Liver (tissue), 3 donors: ENCODE results near the gene PLXND1.

Experiments used
- EGR1 ChIP-seq, 2 donors: IDR thresholded peaks; 2 replicates each; pipeline ENCODE4 v1.6.1; 2016 to 2018; ENCODE audit warnings: antibody characterized with exemption in 2 of 2, low read depth in 2 of 2
- GABPA ChIP-seq, 2 donors: IDR thresholded peaks in 1 of 2; conservative IDR thresholded peaks in 1 of 2; 2 replicates each; pipeline ENCODE4 v1.6.1; 2016; ENCODE audit warnings: antibody characterized with exemption in 2 of 2, mild to moderate bottlenecking in 1 of 2, moderate library complexity in 1 of 2
- HNF4A ChIP-seq, 2 donors: conservative IDR thresholded peaks; 2 replicates each; pipeline ENCODE4 v1.6.1; 2016; ENCODE audit warnings: antibody characterized with exemption in 2 of 2, mild to moderate bottlenecking in 2 of 2
- HNF4G ChIP-seq: IDR thresholded peaks from 2 replicates; pipeline ENCODE4 v1.6.1; 2016; ENCODE audit warnings: antibody characterized with exemption
- JUND ChIP-seq, 2 donors: IDR thresholded peaks; 2 replicates each; pipeline ENCODE4 v1.6.1; 2016; ENCODE audit warnings: antibody characterized with exemption in 2 of 2
- MAX ChIP-seq: IDR thresholded peaks from 2 replicates; pipeline ENCODE4 v1.6.1; 2016; ENCODE audit warnings: antibody characterized with exemption
- RAD21 ChIP-seq, 2 donors: IDR thresholded peaks; 2 replicates each; pipeline ENCODE4 v1.6.1; 2016; ENCODE audit warnings: antibody characterized with exemption in 2 of 2, mild to moderate bottlenecking in 2 of 2
- SP1 ChIP-seq: IDR thresholded peaks from 2 replicates; pipeline ENCODE4 v1.6.1; 2018; ENCODE audit warnings: antibody characterized with exemption, mild to moderate bottlenecking
- TAF1 ChIP-seq: conservative IDR thresholded peaks from 2 replicates; pipeline ENCODE4 v1.6.1; 2016; ENCODE audit warnings: antibody characterized with exemption, mild to moderate bottlenecking
- YY1 ChIP-seq: IDR thresholded peaks from 2 replicates; pipeline ENCODE4 v1.6.1; 2016; ENCODE audit warnings: antibody characterized with exemption, mild to moderate bottlenecking
- TF ChIP-seq, protein P1 (sequence below): fragments of 150-350 bp; IDR thresholded peaks from 2 replicates; pipeline ENCODE4 v1.5.1; 2017; ENCODE audit warnings: improper control_type of control experiment, low read depth, low read length; ENCODE audit not compliant: missing input control
- TF ChIP-seq, protein P2 (sequence below): IDR thresholded peaks from 2 replicates; pipeline ENCODE4 v1.6.1; 2016; ENCODE audit warnings: antibody characterized with exemption, mild to moderate bottlenecking
- TF ChIP-seq, protein P3 (sequence below): IDR thresholded peaks from 2 replicates; pipeline ENCODE4 v1.6.1; 2016; ENCODE audit warnings: antibody characterized with exemption
- donor health status: healthy.
- donor health status: healthy.

DNA sequence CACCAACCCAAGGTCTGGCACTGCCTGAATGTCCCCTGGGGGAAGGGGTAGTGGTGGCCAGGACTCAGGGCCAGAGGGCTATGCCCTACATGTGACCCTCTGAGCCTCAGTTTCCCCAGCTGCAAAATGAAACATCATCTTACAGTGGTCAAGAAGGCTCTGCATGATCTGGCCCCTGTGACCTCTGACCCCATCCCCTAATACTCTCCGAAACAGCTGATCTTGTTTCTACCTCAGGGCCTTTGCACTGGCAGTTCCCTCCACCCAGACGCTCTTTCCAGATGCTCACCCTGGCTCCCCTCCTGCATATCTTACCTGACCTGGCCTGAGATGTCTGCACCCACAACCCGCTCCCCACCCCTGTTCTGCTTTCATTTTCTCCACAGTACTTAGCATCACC is 21.8 kb downstream of the PLXND1 start:
- TF ChIP-seq, protein P1, sequence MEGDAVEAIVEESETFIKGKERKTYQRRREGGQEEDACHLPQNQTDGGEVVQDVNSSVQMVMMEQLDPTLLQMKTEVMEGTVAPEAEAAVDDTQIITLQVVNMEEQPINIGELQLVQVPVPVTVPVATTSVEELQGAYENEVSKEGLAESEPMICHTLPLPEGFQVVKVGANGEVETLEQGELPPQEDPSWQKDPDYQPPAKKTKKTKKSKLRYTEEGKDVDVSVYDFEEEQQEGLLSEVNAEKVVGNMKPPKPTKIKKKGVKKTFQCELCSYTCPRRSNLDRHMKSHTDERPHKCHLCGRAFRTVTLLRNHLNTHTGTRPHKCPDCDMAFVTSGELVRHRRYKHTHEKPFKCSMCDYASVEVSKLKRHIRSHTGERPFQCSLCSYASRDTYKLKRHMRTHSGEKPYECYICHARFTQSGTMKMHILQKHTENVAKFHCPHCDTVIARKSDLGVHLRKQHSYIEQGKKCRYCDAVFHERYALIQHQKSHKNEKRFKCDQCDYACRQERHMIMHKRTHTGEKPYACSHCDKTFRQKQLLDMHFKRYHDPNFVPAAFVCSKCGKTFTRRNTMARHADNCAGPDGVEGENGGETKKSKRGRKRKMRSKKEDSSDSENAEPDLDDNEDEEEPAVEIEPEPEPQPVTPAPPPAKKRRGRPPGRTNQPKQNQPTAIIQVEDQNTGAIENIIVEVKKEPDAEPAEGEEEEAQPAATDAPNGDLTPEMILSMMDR, result no peak
- TF ChIP-seq HNF4A (conservative IDR thresholded peaks at IDR 0.05) (no peak), RAD21 (IDR thresholded peaks at IDR 0.05) (no peak), MAX (no peak), SP1 (no peak), JUND (IDR thresholded peaks at IDR 0.05) (no peak), GABPA (IDR thresholded peaks at IDR 0.05 in 1 of 2, conservative IDR thresholded peaks at IDR 0.05 in 1 of 2) (no peak), TAF1 (no peak), YY1 (no peak), EGR1 (IDR thresholded peaks at IDR 0.05; ENCODE audit: low read depth in 2 of 2) (no peak), HNF4G (no peak)
- TF ChIP-seq, protein P2, sequence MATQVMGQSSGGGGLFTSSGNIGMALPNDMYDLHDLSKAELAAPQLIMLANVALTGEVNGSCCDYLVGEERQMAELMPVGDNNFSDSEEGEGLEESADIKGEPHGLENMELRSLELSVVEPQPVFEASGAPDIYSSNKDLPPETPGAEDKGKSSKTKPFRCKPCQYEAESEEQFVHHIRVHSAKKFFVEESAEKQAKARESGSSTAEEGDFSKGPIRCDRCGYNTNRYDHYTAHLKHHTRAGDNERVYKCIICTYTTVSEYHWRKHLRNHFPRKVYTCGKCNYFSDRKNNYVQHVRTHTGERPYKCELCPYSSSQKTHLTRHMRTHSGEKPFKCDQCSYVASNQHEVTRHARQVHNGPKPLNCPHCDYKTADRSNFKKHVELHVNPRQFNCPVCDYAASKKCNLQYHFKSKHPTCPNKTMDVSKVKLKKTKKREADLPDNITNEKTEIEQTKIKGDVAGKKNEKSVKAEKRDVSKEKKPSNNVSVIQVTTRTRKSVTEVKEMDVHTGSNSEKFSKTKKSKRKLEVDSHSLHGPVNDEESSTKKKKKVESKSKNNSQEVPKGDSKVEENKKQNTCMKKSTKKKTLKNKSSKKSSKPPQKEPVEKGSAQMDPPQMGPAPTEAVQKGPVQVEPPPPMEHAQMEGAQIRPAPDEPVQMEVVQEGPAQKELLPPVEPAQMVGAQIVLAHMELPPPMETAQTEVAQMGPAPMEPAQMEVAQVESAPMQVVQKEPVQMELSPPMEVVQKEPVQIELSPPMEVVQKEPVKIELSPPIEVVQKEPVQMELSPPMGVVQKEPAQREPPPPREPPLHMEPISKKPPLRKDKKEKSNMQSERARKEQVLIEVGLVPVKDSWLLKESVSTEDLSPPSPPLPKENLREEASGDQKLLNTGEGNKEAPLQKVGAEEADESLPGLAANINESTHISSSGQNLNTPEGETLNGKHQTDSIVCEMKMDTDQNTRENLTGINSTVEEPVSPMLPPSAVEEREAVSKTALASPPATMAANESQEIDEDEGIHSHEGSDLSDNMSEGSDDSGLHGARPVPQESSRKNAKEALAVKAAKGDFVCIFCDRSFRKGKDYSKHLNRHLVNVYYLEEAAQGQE, result no peak
- TF ChIP-seq, protein P3, sequence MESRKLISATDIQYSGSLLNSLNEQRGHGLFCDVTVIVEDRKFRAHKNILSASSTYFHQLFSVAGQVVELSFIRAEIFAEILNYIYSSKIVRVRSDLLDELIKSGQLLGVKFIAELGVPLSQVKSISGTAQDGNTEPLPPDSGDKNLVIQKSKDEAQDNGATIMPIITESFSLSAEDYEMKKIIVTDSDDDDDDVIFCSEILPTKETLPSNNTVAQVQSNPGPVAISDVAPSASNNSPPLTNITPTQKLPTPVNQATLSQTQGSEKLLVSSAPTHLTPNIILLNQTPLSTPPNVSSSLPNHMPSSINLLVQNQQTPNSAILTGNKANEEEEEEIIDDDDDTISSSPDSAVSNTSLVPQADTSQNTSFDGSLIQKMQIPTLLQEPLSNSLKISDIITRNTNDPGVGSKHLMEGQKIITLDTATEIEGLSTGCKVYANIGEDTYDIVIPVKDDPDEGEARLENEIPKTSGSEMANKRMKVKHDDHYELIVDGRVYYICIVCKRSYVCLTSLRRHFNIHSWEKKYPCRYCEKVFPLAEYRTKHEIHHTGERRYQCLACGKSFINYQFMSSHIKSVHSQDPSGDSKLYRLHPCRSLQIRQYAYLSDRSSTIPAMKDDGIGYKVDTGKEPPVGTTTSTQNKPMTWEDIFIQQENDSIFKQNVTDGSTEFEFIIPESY, result no peak
